GM23338 (cell line): ENCODE data around the gene SYT2. TPM values are rescaled to one million over a fixed set of nuclear protein-coding genes. Genes with fewer than 3 reads are reported as not detected.

Experiments used
- ATAC-seq: fragments of 200-7000 bp; cut with Tn5 transposase; 3 replicates; pipeline ENCODE4 v1.9.1; 2020
- DNase-seq: peaks from one replicate; pipeline ENCODE4 v3.0.0-alpha.2; 2015; ENCODE audit warnings: low spot score
- H2AFZ ChIP-seq: fragments of 200-600 bp; sonication (generic); 2 replicates; pipeline ENCODE4 v1.8.0; 2016; ENCODE audit warnings: antibody characterized with exemption, mild to moderate bottlenecking, moderate library complexity
- H3F3A ChIP-seq: fragments of 200-600 bp; sonication (generic); replicated peaks from 2 replicates; pipeline ENCODE4 v1.8.0; 2017; ENCODE audit warnings: antibody characterized with exemption, mixed run types, low read depth
- H3K27ac ChIP-seq: fragments of 200-600 bp; sonication (generic); 2 replicates; pipeline ENCODE4 v1.6.1; 2016; ENCODE audit warnings: low read depth
- H3K27me3 ChIP-seq: fragments of 200-600 bp; sonication (generic); 2 replicates; pipeline ENCODE4 v1.8.0; 2016; ENCODE audit warnings: mild to moderate bottlenecking, mixed run types, moderate library complexity; ENCODE audit not compliant: insufficient read depth
- H3K36me3 ChIP-seq: fragments of 200-600 bp; sonication (generic); 2 replicates; pipeline ENCODE4 v1.8.0; 2016; ENCODE audit warnings: mild to moderate bottlenecking; ENCODE audit not compliant: insufficient read depth
- H3K4me1 ChIP-seq: fragments of 200-600 bp; sonication (generic); 2 replicates; pipeline ENCODE4 v1.8.0; 2016; ENCODE audit warnings: mild to moderate bottlenecking, moderate library complexity; ENCODE audit not compliant: insufficient read depth
- H3K4me2 ChIP-seq: fragments of 200-600 bp; sonication (generic); 2 replicates; pipeline ENCODE4 v1.7.1; 2017; ENCODE audit warnings: mixed run types
- H3K4me3 ChIP-seq: fragments of 200-600 bp; sonication (generic); 2 replicates; pipeline ENCODE4 v1.6.1; 2016; ENCODE audit warnings: mixed run types
- H3K79me2 ChIP-seq: fragments of 200-600 bp; sonication (generic); replicated peaks from 2 replicates; pipeline ENCODE4 v1.8.0; 2017; ENCODE audit warnings: mild to moderate bottlenecking; ENCODE audit not compliant: insufficient read depth
- H3K9me2 ChIP-seq: fragments of 200-600 bp; sonication (generic); 2 replicates; pipeline ENCODE4 v1.8.0; 2017; ENCODE audit not compliant: insufficient read depth
- H4K20me1 ChIP-seq: fragments of 200-600 bp; sonication (generic); replicated peaks from 2 replicates; pipeline ENCODE4 v1.8.0; 2017; ENCODE audit warnings: mild to moderate bottlenecking; ENCODE audit not compliant: insufficient read depth
- H3K27ac Mint-ChIP-seq: 2 replicates; pipeline ENCODE4 v1.8.0; 2020; ENCODE audit warnings: inconsistent platforms, mild to moderate bottlenecking, moderate library complexity, mixed read lengths
- H3K27me3 Mint-ChIP-seq: 3 replicates; pipeline ENCODE4 v1.8.0; 2022; ENCODE audit warnings: low read depth, mild to moderate bottlenecking, moderate library complexity, mixed read lengths, inconsistent platforms; ENCODE audit not compliant: insufficient read depth, poor library complexity
- H3K36me3 Mint-ChIP-seq: 3 replicates; pipeline ENCODE4 v1.8.0; 2021; ENCODE audit warnings: low read depth, mild to moderate bottlenecking, inconsistent platforms, moderate library complexity, mixed read lengths
- H3K4me1 Mint-ChIP-seq: 3 replicates; pipeline ENCODE4 v1.8.0; 2020; ENCODE audit warnings: mild to moderate bottlenecking, inconsistent platforms, mixed read lengths
- H3K4me3 Mint-ChIP-seq: 3 replicates; pipeline ENCODE4 v1.8.0; 2021; ENCODE audit warnings: moderate library complexity, mild to moderate bottlenecking, inconsistent platforms, mixed read lengths
- H3K9me3 Mint-ChIP-seq: 3 replicates; pipeline ENCODE4 v1.8.0; 2020; ENCODE audit warnings: moderate library complexity, mild to moderate bottlenecking, inconsistent platforms, mixed read lengths
- CREB1 ChIP-seq: fragments of 250-450 bp; sonication (Bioruptor Pico); IDR thresholded peaks from 2 replicates; pipeline ENCODE4 v1.5.0; 2020; ENCODE audit warnings: low read depth, mild to moderate bottlenecking, moderate library complexity
- EZH2 ChIP-seq: fragments of 200-600 bp; sonication (generic); IDR thresholded peaks from one replicate; pipeline ENCODE4 v1.8.0; 2017; ENCODE audit warnings: antibody characterized with exemption, mild to moderate bottlenecking, low read depth; ENCODE audit not compliant: unreplicated experiment
- JUNB ChIP-seq: IDR thresholded peaks from one replicate; pipeline ENCODE4 v1.6.1; 2016; ENCODE audit warnings: antibody characterized with exemption; ENCODE audit not compliant: unreplicated experiment
- NANOG ChIP-seq: IDR thresholded peaks from 2 replicates; pipeline ENCODE4 v1.6.1; 2016; ENCODE audit warnings: antibody characterized with exemption, borderline replicate concordance
- POLR2AphosphoS5 ChIP-seq: IDR thresholded peaks from 2 replicates; pipeline ENCODE4 v1.6.1; 2016; ENCODE audit warnings: antibody characterized with exemption, low read depth
- ZNF331 ChIP-seq: fragments of 250-450 bp; sonication (Bioruptor Pico); IDR thresholded peaks from 2 replicates; pipeline ENCODE4 v1.5.0; 2020; ENCODE audit warnings: low read depth, mild to moderate bottlenecking, moderate library complexity
- polyA plus RNA-seq: library from polyadenylated mRNA; unstranded; fragments of >200 nt; fragmentation: Nextera tagmentation; extraction: Ambion mirVana; gene quantifications from 2 replicates; pipeline ENCODE4 v1.2.1, GENCODE V29; 2016
- total RNA-seq: library from RNA; depleted of rRNA; stranded (reverse); fragments of >200 nt; shearing (Covaris generic); gene quantifications from 2 replicates; pipeline ENCODE4 v1.2.3, GENCODE V29; 2014
- TF ChIP-seq, protein P1 (sequence below): fragments of 250-450 bp; sonication (Bioruptor Pico); IDR thresholded peaks from 2 replicates; pipeline ENCODE4 v1.5.0; 2020; ENCODE audit warnings: mild to moderate bottlenecking, moderate library complexity
- TF ChIP-seq, protein P2 (sequence below): IDR thresholded peaks from one replicate; pipeline ENCODE4 v1.6.1; 2018; ENCODE audit warnings: antibody characterized with exemption; ENCODE audit not compliant: unreplicated experiment

The SYT2 gene
- total and polyA plus RNA-seq, 2 experiments from 2014 or later, result 2.4 to 12.5 TPM

- no peaks in the 10 kb centered on the region for H3K36me3 Mint-ChIP-seq
- Histone ChIP-seq H3F3A (no peaks in the 10 kb centered on the region), H3K4me1 (peaks cover 48% of the 10 kb centered on the region), H3K27me3 (no peaks in the 10 kb centered on the region), H3K36me3 (no peaks in the 10 kb centered on the region), H3K27ac (no peak overlapping the region), H2AFZ (no peak overlapping the region), H3K9me2 (no peaks in the 10 kb centered on the region), H3K4me2 (no peak overlapping the region), H3K4me3 (no peak overlapping the region), H3K79me2 (no peaks in the 10 kb centered on the region), H4K20me1 (no peaks in the 10 kb centered on the region)
- no peaks in the 10 kb centered on the region for H3K9me3 Mint-ChIP-seq
- no peaks in the 10 kb centered on the region for H3K27me3 Mint-ChIP-seq
- ATAC-seq (no peak), DNase-seq (no peak)
- H3K4me1 Mint-ChIP-seq, result peaks cover 68% of the 10 kb centered on the region
- peak overlapping the region; percentile 54; the same call in 1 of the 2 replicates for H3K27ac Mint-ChIP-seq
- TF ChIP-seq NANOG (no peak), EZH2 (no peak)
- TF ChIP-seq, protein P1, sequence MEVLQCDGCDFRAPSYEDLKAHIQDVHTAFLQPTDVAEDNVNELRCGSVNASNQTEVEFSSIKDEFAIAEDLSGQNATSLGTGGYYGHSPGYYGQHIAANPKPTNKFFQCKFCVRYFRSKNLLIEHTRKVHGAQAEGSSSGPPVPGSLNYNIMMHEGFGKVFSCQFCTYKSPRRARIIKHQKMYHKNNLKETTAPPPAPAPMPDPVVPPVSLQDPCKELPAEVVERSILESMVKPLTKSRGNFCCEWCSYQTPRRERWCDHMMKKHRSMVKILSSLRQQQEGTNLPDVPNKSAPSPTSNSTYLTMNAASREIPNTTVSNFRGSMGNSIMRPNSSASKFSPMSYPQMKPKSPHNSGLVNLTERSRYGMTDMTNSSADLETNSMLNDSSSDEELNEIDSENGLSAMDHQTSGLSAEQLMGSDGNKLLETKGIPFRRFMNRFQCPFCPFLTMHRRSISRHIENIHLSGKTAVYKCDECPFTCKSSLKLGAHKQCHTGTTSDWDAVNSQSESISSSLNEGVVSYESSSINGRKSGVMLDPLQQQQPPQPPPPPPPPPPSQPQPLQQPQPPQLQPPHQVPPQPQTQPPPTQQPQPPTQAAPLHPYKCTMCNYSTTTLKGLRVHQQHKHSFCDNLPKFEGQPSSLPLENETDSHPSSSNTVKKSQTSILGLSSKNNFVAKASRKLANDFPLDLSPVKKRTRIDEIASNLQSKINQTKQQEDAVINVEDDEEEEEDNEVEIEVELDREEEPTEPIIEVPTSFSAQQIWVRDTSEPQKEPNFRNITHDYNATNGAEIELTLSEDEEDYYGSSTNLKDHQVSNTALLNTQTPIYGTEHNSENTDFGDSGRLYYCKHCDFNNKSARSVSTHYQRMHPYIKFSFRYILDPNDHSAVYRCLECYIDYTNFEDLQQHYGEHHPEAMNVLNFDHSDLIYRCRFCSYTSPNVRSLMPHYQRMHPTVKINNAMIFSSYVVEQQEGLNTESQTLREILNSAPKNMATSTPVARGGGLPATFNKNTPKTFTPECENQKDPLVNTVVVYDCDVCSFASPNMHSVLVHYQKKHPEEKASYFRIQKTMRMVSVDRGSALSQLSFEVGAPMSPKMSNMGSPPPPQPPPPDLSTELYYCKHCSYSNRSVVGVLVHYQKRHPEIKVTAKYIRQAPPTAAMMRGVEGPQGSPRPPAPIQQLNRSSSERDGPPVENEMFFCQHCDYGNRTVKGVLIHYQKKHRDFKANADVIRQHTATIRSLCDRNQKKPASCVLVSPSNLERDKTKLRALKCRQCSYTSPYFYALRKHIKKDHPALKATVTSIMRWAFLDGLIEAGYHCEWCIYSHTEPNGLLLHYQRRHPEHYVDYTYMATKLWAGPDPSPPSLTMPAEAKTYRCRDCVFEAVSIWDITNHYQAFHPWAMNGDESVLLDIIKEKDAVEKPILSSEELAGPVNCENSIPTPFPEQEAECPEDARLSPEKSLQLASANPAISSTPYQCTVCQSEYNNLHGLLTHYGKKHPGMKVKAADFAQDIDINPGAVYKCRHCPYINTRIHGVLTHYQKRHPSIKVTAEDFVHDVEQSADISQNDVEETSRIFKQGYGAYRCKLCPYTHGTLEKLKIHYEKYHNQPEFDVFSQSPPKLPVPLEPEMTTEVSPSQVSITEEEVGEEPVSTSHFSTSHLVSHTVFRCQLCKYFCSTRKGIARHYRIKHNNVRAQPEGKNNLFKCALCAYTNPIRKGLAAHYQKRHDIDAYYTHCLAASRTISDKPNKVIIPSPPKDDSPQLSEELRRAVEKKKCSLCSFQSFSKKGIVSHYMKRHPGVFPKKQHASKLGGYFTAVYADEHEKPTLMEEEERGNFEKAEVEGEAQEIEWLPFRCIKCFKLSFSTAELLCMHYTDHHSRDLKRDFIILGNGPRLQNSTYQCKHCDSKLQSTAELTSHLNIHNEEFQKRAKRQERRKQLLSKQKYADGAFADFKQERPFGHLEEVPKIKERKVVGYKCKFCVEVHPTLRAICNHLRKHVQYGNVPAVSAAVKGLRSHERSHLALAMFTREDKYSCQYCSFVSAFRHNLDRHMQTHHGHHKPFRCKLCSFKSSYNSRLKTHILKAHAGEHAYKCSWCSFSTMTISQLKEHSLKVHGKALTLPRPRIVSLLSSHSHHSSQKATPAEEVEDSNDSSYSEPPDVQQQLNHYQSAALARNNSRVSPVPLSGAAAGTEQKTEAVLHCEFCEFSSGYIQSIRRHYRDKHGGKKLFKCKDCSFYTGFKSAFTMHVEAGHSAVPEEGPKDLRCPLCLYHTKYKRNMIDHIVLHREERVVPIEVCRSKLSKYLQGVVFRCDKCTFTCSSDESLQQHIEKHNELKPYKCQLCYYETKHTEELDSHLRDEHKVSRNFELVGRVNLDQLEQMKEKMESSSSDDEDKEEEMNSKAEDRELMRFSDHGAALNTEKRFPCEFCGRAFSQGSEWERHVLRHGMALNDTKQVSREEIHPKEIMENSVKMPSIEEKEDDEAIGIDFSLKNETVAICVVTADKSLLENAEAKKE (CRISPR knock-in tag), result no peak
- no peak overlapping the region for H3K4me3 Mint-ChIP-seq
Observed at GRCh38 chr1:202564958-202565495, 145.2 kb downstream of the SYT2 start.

- H3K4me1 Mint-ChIP-seq, result peaks cover 66% of the 10 kb centered on the region
- H4K20me1 ChIP-seq, result no peaks in the 10 kb centered on the region
- H3K4me1 ChIP-seq, result peaks cover 47% of the 10 kb centered on the region
- no peaks in the 10 kb centered on the region for H3K79me2 ChIP-seq
- no peak overlapping the region for H3K4me2 ChIP-seq
- no peaks in the 10 kb centered on the region for H3K27me3 ChIP-seq
- no peak overlapping the region for H2AFZ ChIP-seq
- no peaks in the 10 kb centered on the region for H3F3A ChIP-seq
- no peak overlapping the region for H3K27ac Mint-ChIP-seq
- ATAC-seq (no peak), DNase-seq (no peak)
- no peak overlapping the region for H3K27ac ChIP-seq
- H3K36me3 Mint-ChIP-seq, result no peaks in the 10 kb centered on the region
- no peaks in the 10 kb centered on the region for H3K9me3 Mint-ChIP-seq
- H3K4me3 ChIP-seq, result no peak overlapping the region
- H3K36me3 ChIP-seq, result no peaks in the 10 kb centered on the region
- H3K4me3 Mint-ChIP-seq, result no peak overlapping the region
- no peaks in the 10 kb centered on the region for H3K27me3 Mint-ChIP-seq
- H3K9me2 ChIP-seq, result no peaks in the 10 kb centered on the region
- TF ChIP-seq NANOG, result no peak
- TF ChIP-seq JUNB, result no peak
- TF ChIP-seq CREB1 (CRISPR knock-in tag), result no peak
- TF ChIP-seq, protein P2, sequence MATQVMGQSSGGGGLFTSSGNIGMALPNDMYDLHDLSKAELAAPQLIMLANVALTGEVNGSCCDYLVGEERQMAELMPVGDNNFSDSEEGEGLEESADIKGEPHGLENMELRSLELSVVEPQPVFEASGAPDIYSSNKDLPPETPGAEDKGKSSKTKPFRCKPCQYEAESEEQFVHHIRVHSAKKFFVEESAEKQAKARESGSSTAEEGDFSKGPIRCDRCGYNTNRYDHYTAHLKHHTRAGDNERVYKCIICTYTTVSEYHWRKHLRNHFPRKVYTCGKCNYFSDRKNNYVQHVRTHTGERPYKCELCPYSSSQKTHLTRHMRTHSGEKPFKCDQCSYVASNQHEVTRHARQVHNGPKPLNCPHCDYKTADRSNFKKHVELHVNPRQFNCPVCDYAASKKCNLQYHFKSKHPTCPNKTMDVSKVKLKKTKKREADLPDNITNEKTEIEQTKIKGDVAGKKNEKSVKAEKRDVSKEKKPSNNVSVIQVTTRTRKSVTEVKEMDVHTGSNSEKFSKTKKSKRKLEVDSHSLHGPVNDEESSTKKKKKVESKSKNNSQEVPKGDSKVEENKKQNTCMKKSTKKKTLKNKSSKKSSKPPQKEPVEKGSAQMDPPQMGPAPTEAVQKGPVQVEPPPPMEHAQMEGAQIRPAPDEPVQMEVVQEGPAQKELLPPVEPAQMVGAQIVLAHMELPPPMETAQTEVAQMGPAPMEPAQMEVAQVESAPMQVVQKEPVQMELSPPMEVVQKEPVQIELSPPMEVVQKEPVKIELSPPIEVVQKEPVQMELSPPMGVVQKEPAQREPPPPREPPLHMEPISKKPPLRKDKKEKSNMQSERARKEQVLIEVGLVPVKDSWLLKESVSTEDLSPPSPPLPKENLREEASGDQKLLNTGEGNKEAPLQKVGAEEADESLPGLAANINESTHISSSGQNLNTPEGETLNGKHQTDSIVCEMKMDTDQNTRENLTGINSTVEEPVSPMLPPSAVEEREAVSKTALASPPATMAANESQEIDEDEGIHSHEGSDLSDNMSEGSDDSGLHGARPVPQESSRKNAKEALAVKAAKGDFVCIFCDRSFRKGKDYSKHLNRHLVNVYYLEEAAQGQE, result no peak
- TF ChIP-seq POLR2AphosphoS5, result no peak
- TF ChIP-seq ZNF331 (CRISPR knock-in tag), result no peak
Observed at GRCh38 chr1:202563818-202564217, 146.4 kb downstream of the SYT2 start.
